DMS53 treated with DMSO at 0.1 percent for 48 hours (cell line): ENCODE results near the gene USH2A.

ENCODE experiments used
- DNase-seq: peaks from one replicate; lab custom pipeline; 2025; ENCODE audit not compliant: unreplicated experiment; lab: John Stamatoyannopoulos, UW

USH2A gene

DNA sequence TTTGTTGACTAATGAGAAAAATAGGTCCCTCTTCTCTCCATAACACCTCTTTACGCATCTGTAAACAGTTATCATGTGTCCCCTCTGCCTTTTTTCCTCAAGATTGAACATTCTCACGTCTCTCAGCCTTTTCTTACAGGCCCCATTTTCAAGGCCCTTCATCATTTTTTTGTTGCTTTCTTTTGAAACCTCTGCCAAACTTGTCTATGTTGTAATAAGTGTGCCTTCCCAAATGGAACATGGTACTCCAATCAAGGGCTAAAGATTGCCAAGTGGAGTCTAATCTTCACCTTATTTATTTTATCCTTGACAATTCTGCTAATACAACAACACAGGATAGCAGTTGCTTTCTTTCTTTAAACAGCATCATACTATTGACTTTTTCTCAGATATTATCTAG lies 280.3 kb downstream of the USH2A start:
- no peak for DNase-seq

DNA sequence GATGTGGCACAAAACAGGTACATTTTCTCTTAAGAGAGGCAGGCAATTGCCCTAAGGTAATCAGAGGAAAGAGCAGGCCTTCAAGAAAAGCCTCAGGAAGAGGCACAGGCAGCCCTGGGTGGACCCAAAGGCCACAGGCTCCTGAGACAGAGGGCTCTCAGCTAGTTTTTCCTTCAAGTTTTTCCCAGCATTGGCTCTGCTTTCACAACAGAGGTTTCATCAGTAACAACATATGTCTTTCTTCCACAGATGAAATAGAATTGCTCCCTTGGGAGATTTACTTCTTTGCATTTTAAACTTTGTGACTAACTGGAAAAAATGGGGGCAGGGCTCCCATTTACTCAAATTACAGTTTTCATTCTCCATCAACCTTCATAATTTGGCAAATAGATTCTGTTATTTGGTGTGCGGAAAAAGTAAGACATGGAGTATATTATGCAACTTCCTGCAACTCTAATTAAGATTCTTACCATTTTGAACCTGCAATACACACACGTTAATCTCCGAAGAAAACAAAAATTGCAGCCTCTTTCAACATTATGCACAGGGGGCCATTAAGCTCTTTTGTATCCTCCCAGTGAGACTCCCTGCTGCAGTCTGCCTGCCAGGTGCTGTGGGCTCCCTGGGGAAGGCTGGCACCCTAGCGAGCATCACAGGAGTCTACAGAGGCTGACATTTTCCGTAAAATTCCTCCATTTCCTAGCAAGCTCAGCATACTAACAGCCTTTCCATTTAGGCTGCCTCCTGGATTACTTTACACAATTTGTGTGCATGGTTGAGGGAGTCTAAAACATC lies 282.3 kb downstream of the USH2A start:
- no peak for DNase-seq

GRCh38 chr1:216124192-216124781 lies 299.0 kb downstream of the USH2A start:
- DNase-seq: no peak

- no peak for DNase-seq
Observed at GRCh38 chr1:216123446-216124191, 299.6 kb downstream of the USH2A start.

- DNase-seq: peak; percentile 47
Observed at GRCh38 chr1:216119600-216119999, 303.6 kb downstream of the USH2A start.

DNA sequence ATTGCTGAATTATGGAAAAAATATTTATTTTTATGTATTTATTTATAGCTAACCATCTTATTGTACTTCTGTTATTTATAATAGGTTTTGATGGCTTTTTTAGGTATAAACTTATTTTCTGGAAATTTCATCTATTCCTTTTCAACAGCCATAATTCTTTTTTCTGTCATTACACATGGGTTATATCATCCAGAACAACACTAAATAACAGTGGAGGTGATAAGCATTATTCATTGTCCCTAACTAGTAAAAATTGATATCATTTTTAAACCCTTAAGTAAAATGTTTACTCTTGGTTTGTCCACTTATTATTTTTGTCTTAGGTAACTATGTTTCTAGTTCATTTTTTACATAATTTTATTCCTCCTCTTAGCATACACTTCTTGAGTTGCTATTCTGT lies 309.1 kb downstream of the USH2A start:
- no peak for DNase-seq

DNA sequence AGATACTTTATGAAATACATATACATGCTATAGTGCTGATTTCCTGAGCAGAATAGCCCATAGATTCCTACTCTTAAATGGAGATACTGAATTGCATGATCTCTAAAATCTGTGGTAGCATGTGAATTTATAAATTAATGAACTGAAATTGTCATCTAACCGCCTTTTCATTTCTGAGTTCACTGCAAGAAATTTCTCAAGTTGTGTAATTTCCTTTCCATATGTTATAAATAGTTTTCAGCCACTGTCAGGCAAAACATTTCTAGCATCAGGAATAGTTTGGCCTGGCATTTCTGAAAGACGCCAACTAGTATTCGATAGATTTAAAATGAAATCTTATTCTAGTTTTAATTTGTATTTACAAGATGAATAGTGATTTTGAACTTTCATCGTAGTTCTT lies 310.1 kb downstream of the USH2A start:
- DNase-seq: no peak

DNA sequence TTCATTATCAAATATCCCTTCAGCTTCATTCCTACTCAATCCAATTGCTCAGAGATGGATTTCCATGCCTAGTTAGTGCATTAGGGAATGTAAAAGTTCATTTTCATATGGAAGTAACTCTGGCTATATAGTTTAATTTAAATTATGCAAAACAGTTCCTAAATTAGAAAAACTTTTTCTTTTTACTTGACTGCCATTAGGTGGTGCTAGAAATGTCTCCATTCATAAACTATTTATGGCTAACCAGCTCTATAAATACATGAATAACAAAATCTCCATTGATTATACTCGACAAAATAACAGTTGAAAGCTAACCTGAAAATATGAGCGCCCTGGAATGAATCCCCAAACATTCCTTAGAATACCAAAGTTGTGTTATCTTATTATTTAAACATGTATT lies 311.4 kb downstream of the USH2A start:
- DNase-seq: no peak

GRCh38 chr1:216095400-216095799 lies 327.8 kb downstream of the USH2A start:
- DNase-seq: no peak

DNA sequence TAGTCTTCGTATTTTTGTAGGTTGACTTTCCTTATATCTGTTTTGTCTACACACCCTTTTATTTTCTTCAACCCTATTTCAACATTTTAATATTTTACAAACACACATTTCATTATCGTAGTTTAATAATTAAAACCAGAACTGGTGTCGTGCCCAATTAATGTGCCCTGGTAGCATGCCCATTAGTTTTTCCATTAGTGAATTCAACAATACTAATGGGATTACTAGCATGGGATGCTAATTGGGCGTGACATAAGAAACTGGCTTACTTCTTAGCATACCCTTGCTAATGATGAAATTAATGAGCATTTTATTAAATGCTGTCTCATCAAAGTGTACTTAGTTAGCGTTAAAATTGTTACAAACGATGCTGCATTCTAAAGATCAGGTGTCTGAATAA lies 332.7 kb downstream of the USH2A start:
- DNase-seq: no peak

DNA sequence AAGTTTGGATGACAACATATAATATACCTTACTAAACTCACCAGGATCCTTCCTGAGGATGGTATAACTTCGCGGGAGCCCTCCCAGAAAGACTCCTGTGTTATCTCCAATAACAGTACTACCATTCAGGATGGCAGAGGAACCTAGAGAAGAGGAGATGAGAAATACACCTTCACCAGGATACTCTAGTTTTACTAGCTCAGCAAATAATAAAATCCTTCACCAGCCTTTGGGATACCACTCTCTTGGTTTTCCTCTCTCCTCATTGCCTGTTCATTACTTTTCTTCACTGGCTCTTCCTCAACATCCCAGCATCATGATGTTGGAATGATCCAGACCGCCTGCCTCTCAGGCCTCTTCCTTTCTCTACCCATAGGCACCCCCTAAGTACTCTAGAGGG lies 336.6 kb downstream of the USH2A start:
- DNase-seq: no peak

GRCh38 chr1:216081445-216081844 lies 341.8 kb downstream of the USH2A start:
- DNase-seq: no peak

GRCh38 chr1:216076751-216077150 lies 346.5 kb downstream of the USH2A start:
- no peak for DNase-seq

- DNase-seq: no peak
Observed at GRCh38 chr1:216075339-216075738, 347.9 kb downstream of the USH2A start.

- DNase-seq: no peak
Observed at GRCh38 chr1:216073793-216074595, 349.3 kb downstream of the USH2A start.

GRCh38 chr1:216071262-216071661 lies 352.0 kb downstream of the USH2A start:
- DNase-seq: no peak

DNA sequence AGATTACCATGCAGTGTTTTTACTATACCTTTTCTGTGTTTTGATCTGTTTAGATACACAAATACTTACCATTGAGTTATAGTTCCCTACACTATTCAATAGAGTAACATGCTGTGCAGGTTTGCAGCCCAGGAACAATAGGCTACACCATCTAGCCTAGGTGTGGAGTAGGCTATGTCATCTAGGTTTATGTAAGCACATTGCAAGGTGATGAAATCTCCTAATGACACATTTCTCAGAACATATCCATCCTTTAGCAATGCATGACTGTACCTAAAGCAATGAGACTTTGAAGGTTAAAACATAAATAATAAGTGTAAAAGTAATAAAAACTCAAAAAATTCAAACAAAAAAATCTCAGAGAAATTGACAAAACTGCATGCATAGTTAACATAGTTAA lies 358.6 kb downstream of the USH2A start:
- DNase-seq: no peak

DNA sequence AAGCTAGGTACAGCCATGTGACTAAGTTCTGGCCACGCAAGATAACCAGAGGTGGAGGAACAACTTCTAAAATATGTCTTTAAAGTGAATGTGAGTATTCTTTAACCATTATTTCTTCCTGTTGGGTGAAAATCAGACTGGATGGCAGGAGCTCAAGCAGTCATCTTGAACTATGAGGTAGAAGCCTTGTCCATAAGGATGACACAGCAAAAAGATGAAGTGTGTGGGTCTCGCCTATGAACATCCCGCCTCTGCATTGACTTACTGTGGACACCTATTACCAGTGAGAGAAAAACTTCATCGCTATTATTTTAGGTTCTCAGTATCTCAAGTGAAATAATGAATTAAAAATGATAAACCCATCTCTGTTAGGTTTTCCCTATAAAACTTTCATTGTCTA lies 365.3 kb downstream of the USH2A start:
- no peak for DNase-seq

DNA sequence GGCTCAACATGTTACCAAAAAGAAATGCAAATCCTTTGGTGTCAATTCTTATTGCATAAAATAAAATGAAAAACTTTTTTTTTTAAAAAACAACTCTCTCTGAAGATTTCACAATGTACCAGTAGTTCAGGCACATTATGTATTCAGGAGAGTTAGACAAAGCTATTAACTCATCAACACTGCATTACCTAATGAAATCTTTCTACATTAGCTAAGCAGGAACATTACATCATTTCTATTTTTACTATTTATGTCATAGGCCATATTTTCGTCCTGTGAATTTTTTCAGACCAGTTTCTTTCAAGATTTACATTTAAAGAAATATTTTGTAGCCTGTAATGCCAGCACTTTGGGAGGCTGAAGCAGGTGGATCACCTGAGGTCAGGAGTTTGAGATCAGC lies 366.2 kb downstream of the USH2A start:
- no peak for DNase-seq

DNA sequence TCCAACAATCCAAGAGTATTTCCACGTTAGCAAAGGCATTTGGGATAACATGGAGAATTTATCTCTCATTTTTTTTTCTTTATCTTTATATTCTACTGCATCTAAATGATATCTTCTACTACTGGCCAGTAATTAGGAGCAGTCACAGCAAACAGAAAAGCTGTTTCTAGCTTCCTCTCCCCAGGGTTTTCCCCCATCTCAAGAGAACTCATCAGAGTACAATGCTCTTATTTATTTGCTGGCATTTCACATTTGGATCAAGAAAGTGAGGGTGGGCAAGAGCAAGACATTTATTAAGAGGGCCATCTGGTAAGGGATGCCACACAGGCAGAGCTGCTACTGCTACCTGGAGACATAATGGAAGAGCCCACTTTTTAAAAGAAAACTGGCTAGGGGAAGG lies 368.2 kb downstream of the USH2A start:
- no peak for DNase-seq

- DNase-seq: no peak
Observed at GRCh38 chr1:216054600-216054999, 368.6 kb downstream of the USH2A start.
